PFSK-1 (cell line): ENCODE data around the gene NENF.

Experiments
- FOXP2 ChIP-seq: optimal IDR thresholded peaks from 2 replicates; pipeline ENCODE3; 2011; ENCODE audit warnings: borderline replicate concordance, control low read depth, inconsistent platforms; ENCODE audit not compliant: insufficient read depth; ENCODE audit errors: extremely low read length, extremely low read depth
- POLR2AphosphoS5 ChIP-seq: IDR thresholded peaks from 2 replicates; pipeline ENCODE4 v1.6.1; 2012; ENCODE audit warnings: low read depth, mild to moderate bottlenecking, control low read depth, low read length, moderate library complexity
- SIN3A ChIP-seq: IDR thresholded peaks from 2 replicates; pipeline ENCODE4 v1.6.1; 2012; ENCODE audit warnings: mild to moderate bottlenecking, low read length, moderate library complexity, borderline replicate concordance; ENCODE audit not compliant: insufficient read depth
- TAF1 ChIP-seq: IDR thresholded peaks from 2 replicates; pipeline ENCODE4 v1.6.1; 2012; ENCODE audit warnings: low read length, control low read depth, borderline replicate concordance; ENCODE audit not compliant: insufficient read depth
- TF ChIP-seq, protein P1 (sequence below), 2 experiments: IDR thresholded peaks; 2 replicates each; pipeline versions ENCODE4 v1.6.1 to v1.8.0; 2011 to 2012; ENCODE audit warnings: low read depth in 2 of 2, low read length in 2 of 2, control low read depth in 1 of 2, inconsistent platforms in 1 of 2, mild to moderate bottlenecking in 1 of 2, moderate library complexity in 1 of 2; ENCODE audit not compliant: insufficient read depth in 1 of 2

NENF gene

DNA sequence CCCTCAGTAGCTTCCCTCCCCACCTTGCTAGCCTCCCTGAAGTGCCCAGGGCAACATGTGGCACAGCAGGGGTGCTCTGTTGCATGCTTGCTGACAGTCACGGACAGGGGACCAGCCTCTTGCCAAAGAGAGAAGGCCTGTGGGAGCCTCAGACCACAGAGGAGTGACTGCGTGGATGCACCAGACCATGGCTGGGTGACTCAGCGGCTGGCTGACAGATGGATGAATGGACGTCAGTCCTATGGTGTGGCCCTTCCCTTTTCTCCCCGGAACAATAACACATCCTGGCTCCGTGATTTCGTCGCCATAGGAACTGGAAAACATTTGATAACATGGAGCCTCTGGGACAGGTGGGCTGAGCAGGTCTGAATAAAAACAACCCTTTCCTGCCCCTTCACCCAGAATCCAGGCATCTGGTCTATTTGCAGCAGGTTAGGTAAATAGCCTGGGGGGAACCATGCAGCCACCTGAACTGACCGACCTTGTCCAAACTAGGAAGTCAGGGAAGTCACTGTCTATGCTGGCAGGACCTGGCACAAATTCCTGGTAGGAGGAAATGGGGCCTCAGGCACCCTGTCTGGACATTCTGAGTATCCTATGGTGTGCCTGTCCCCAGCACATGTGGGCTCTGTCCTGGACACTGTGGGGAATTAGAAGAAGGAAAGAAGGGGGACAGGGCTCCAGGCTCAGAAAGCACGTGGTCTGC is 53.3 kb downstream of the NENF start:
- TF ChIP-seq FOXP2 (no peak), TAF1 (no peak), POLR2AphosphoS5 (no peak), SIN3A (no peak)
- TF ChIP-seq, protein P1, sequence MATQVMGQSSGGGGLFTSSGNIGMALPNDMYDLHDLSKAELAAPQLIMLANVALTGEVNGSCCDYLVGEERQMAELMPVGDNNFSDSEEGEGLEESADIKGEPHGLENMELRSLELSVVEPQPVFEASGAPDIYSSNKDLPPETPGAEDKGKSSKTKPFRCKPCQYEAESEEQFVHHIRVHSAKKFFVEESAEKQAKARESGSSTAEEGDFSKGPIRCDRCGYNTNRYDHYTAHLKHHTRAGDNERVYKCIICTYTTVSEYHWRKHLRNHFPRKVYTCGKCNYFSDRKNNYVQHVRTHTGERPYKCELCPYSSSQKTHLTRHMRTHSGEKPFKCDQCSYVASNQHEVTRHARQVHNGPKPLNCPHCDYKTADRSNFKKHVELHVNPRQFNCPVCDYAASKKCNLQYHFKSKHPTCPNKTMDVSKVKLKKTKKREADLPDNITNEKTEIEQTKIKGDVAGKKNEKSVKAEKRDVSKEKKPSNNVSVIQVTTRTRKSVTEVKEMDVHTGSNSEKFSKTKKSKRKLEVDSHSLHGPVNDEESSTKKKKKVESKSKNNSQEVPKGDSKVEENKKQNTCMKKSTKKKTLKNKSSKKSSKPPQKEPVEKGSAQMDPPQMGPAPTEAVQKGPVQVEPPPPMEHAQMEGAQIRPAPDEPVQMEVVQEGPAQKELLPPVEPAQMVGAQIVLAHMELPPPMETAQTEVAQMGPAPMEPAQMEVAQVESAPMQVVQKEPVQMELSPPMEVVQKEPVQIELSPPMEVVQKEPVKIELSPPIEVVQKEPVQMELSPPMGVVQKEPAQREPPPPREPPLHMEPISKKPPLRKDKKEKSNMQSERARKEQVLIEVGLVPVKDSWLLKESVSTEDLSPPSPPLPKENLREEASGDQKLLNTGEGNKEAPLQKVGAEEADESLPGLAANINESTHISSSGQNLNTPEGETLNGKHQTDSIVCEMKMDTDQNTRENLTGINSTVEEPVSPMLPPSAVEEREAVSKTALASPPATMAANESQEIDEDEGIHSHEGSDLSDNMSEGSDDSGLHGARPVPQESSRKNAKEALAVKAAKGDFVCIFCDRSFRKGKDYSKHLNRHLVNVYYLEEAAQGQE (IDR thresholded peaks at IDR 0.05; ENCODE audit: insufficient read depth in 1 of 2, low read depth in 2 of 2, low read length in 2 of 2) = no peak

DNA sequence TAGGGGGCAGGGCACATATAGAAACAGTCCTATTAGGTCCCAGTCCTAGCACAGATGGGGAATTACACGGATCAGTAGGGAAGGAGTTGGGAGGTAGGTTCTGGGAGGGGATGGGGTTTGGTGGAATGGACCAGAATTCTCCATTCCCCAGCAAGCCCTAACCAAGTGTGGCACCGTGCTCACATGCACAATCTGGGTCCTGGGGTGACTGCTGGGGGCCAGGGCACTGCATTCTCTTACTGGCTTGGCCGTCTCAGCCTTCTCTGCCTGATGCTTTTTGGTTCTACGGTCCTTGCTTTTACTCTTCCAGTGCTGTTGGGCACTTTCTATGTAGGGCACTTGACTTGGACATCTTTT is 53.9 kb downstream of the NENF start:
- no peak for TF ChIP-seq TAF1
- TF ChIP-seq POLR2AphosphoS5 = no peak
- TF ChIP-seq, protein P1 (IDR thresholded peaks at IDR 0.05; ENCODE audit: insufficient read depth in 1 of 2, low read depth in 2 of 2, low read length in 2 of 2) = no peak
- TF ChIP-seq FOXP2 = no peak
- TF ChIP-seq SIN3A = no peak

DNA sequence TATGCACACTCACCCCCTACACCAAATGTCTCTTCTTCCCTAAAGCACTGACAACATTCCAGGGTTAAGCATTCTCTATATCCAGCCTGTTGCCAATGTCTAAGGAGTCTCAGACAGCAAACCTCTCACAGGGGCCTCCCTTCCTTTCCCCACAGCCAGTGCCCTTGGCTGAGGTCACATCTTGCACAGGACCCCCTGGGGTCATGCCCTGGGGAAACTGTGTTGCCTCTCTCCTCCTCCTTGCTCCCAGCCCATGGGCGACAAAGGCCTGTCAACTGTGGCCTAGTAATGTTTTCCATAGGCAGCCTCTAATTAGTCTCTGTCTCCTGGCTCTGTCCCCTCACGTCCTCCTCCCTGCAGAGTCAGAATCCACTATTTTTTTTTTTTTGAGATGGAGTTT is 54.6 kb downstream of the NENF start:
- TF ChIP-seq SIN3A (no peak), FOXP2 (no peak), POLR2AphosphoS5 (no peak), TAF1 (no peak)
- TF ChIP-seq, protein P1 (IDR thresholded peaks at IDR 0.05; ENCODE audit: insufficient read depth in 1 of 2, low read depth in 2 of 2, low read length in 2 of 2) = no peak

GRCh38 chr1:212487774-212488435 is 55.2 kb downstream of the NENF start:
- TF ChIP-seq POLR2AphosphoS5 (no peak), FOXP2 (no peak), TAF1 (no peak), SIN3A (no peak)
- TF ChIP-seq, protein P1 (IDR thresholded peaks at IDR 0.05; ENCODE audit: insufficient read depth in 1 of 2, low read depth in 2 of 2, low read length in 2 of 2) = no peak
